Esophagus muscularis mucosa (tissue), 4 donors: ENCODE data around the gene SPI1. TPM values are rescaled to one million over a fixed set of nuclear protein-coding genes. Genes with fewer than 3 reads are reported as not detected.

ENCODE experiments used
- DNase-seq: peaks from one replicate; pipeline ENCODE4 v3.0.0-alpha.2; 2017; ENCODE audit errors: extremely low spot score
- H3K27ac ChIP-seq, 4 donors: fragments of 200-600 bp; sonication (generic); replicated peaks in 1 of 4; 1 replicate in 3 of 4; 2 replicates in 1 of 4; pipeline ENCODE4 v1.5.1; 2016 to 2019; ENCODE audit warnings: mild to moderate bottlenecking in 1 of 4
- H3K27me3 ChIP-seq, 4 donors: fragments of 200-600 bp; sonication (generic); one replicate each; pipeline versions ENCODE4 v1.5.1 to v1.6.0; 2016 to 2019
- H3K36me3 ChIP-seq, 4 donors: fragments of 200-600 bp; sonication (generic); one replicate each; pipeline ENCODE4 v1.5.1; 2016 to 2019
- H3K4me1 ChIP-seq, 4 donors: fragments of 200-600 bp; sonication (generic); one replicate each; pipeline ENCODE4 v1.5.1; 2016 to 2019
- H3K4me3 ChIP-seq, 4 donors: fragments of 200-600 bp; sonication (generic); 1 replicate in 2 of 4; 2 replicates in 2 of 4; pipeline ENCODE4 v1.5.1; 2016 to 2019; ENCODE audit warnings: mild to moderate bottlenecking in 4 of 4, moderate library complexity in 1 of 4
- H3K9me3 ChIP-seq, 4 donors: fragments of 200-600 bp; sonication (generic); 1 replicate in 3 of 4; 2 replicates in 1 of 4; pipeline ENCODE4 v1.5.1; 2016 to 2019
- EP300 ChIP-seq: sonication (generic); formaldehyde crosslinking; IDR thresholded peaks from one replicate; pipeline ENCODE4 v1.6.1; 2017; ENCODE audit warnings: antibody characterized with exemption
- POLR2A ChIP-seq: fragments of 450-650 bp; IDR thresholded peaks from one replicate; pipeline ENCODE4 v1.6.1; 2017; ENCODE audit warnings: antibody characterized with exemption, moderate library complexity, mild to moderate bottlenecking, low read depth
- POLR2AphosphoS5 ChIP-seq, 2 donors: sonication (generic); formaldehyde crosslinking; IDR thresholded peaks; one replicate each; pipeline ENCODE4 v1.6.1; 2017; ENCODE audit warnings: antibody characterized with exemption in 2 of 2
- WGBS: methylation state at CpG from one replicate; pipeline ENCODE4 v1.1.5; 2018; 5-methylcytosine and 5-hydroxymethylcytosine counted together
- intact Hi-C: fragments of 100-400 bp; cut with DNase I; formaldehyde crosslinking; loops from one replicate; pipeline ENCODE4 v1.15.1; 2023
- total RNA-seq, 4 donors: library from RNA; depleted of rRNA; stranded (reverse); fragments of >200 nt; gene quantifications; one replicate each; pipeline versions ENCODE4 v1.1.0 to v1.2.1, GENCODE V29; 2016
- TF ChIP-seq, protein P1 (sequence below), 3 experiments: fragments of 200-600 bp in 2 of 3; fragments of 450-650 bp in 1 of 3; sonication (generic) in 2 of 3; IDR thresholded peaks; one replicate each; pipeline ENCODE4 v1.5.1; 2017 to 2019; ENCODE audit warnings: antibody characterized with exemption in 3 of 3, mild to moderate bottlenecking in 2 of 3, moderate library complexity in 1 of 3

Gene SPI1
- total RNA-seq, 4 donors from 2014 or later = 17.6 to 34.6 (median 20.5) TPM

- H3K36me3 ChIP-seq = no peaks in the 10 kb centered on the region
- DNase-seq = no peak
- no peak for TF ChIP-seq POLR2A
- TF ChIP-seq EP300 = no peak
- TF ChIP-seq POLR2AphosphoS5 (IDR thresholded peaks at IDR 0.05) = no peak
- TF ChIP-seq, protein P1, sequence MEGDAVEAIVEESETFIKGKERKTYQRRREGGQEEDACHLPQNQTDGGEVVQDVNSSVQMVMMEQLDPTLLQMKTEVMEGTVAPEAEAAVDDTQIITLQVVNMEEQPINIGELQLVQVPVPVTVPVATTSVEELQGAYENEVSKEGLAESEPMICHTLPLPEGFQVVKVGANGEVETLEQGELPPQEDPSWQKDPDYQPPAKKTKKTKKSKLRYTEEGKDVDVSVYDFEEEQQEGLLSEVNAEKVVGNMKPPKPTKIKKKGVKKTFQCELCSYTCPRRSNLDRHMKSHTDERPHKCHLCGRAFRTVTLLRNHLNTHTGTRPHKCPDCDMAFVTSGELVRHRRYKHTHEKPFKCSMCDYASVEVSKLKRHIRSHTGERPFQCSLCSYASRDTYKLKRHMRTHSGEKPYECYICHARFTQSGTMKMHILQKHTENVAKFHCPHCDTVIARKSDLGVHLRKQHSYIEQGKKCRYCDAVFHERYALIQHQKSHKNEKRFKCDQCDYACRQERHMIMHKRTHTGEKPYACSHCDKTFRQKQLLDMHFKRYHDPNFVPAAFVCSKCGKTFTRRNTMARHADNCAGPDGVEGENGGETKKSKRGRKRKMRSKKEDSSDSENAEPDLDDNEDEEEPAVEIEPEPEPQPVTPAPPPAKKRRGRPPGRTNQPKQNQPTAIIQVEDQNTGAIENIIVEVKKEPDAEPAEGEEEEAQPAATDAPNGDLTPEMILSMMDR (IDR thresholded peaks at IDR 0.05) = no peak
- no peaks in the 10 kb centered on the region for H3K27me3 ChIP-seq
- 58% methylated on average over 4 of the region's 4 CpGs for WGBS
- intact Hi-C loops = no loop called here
- H3K27ac ChIP-seq = no peak overlapping the region
- peaks cover 20 to 33% (median 32%) of the 10 kb centered on the region in 4 donors for H3K4me1 ChIP-seq
- no peak overlapping the region for H3K4me3 ChIP-seq
- no peaks in the 10 kb centered on the region for H3K9me3 ChIP-seq
Observed at GRCh38 chr11:47403135-47403534, 24.8 kb upstream of the SPI1 start.

- no peak for DNase-seq
- peak overlapping the region; percentile 65 to 79 (median 77) for H3K27ac ChIP-seq
- TF ChIP-seq POLR2AphosphoS5 (IDR thresholded peaks at IDR 0.05) (no peak), EP300 (no peak), POLR2A (no peak)
- peaks cover 10 to 21% (median 19%) of the 10 kb centered on the region in 4 donors for H3K4me1 ChIP-seq
- H3K36me3 ChIP-seq = no peaks in the 10 kb centered on the region
- H3K4me3 ChIP-seq = peak overlapping the region; percentile 58 to 70 (median 62)
- H3K27me3 ChIP-seq = no peaks in the 10 kb centered on the region
- H3K9me3 ChIP-seq = no peaks in the 10 kb centered on the region
- 32% methylated on average over 8 of the region's 8 CpGs for WGBS
- intact Hi-C loops = no loop called here
Observed at GRCh38 chr11:47400768-47401279, 22.5 kb upstream of the SPI1 start.

GRCh38 chr11:47399860-47400767 lies 21.8 kb upstream of the SPI1 start:
- H3K27me3 ChIP-seq = no peaks in the 10 kb centered on the region
- no peaks in the 10 kb centered on the region for H3K36me3 ChIP-seq
- intact Hi-C loops = no loop called here
- H3K4me1 ChIP-seq = peaks cover 13 to 28% (median 24%) of the 10 kb centered on the region in 4 donors
- H3K9me3 ChIP-seq = no peaks in the 10 kb centered on the region
- no peak for DNase-seq
- TF ChIP-seq EP300 (no peak), POLR2AphosphoS5 (IDR thresholded peaks at IDR 0.05) (peak; percentile 17 to 63)
- peak overlapping the region; percentile 65 to 79 (median 77) for H3K27ac ChIP-seq
- peak overlapping the region; percentile 58 to 70 (median 62) for H3K4me3 ChIP-seq
- 23% methylated on average over 10 of the region's 47 CpGs for WGBS

- Histone ChIP-seq H3K4me3 (no peak overlapping the region), H3K27ac (no peak overlapping the region), H3K36me3 (no peaks in the 10 kb centered on the region), H3K9me3 (no peaks in the 10 kb centered on the region), H3K27me3 (no peaks in the 10 kb centered on the region), H3K4me1 (peaks cover 21 to 40% (median 31%) of the 10 kb centered on the region in 4 donors)
- no peak for DNase-seq
- TF ChIP-seq POLR2A = no peak
- TF ChIP-seq EP300 = no peak
- TF ChIP-seq, protein P1 (IDR thresholded peaks at IDR 0.05) = no peak
- TF ChIP-seq POLR2AphosphoS5 (IDR thresholded peaks at IDR 0.05) = no peak
- 100% methylated on average over 1 of the region's 1 CpG for WGBS
- intact Hi-C loops = no loop called here
Observed at GRCh38 chr11:47398551-47398950, 20.2 kb upstream of the SPI1 start.

DNA sequence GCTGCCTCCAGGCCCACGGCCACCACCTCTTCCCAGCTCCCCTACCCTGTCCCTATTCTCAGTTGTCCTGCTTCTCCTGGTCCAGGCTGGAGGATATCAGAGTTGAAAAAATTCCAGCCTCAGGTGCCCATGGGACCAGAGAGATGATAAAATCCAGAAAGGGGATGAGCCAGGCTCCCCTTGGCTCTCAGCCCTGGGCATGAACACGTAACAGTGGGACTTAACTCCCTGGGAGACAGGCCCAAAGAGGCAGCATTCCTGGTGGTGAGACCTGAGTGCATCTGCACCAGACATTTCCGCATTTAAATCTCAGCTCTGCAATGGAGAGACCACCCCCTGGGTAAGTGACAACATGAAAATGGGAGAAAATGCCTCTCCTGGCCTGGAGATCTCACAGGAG lies 19.7 kb upstream of the SPI1 start:
- WGBS = 92% methylated on average over 2 of the region's 3 CpGs
- Histone ChIP-seq H3K27ac (no peak overlapping the region), H3K36me3 (no peaks in the 10 kb centered on the region), H3K27me3 (no peaks in the 10 kb centered on the region), H3K9me3 (no peaks in the 10 kb centered on the region), H3K4me3 (no peak overlapping the region), H3K4me1 (peaks cover 21 to 46% (median 33%) of the 10 kb centered on the region in 4 donors)
- intact Hi-C loops = no loop called here
- no peak for DNase-seq
- TF ChIP-seq EP300 (no peak), POLR2AphosphoS5 (IDR thresholded peaks at IDR 0.05) (no peak), POLR2A (no peak)
- TF ChIP-seq, protein P1 (IDR thresholded peaks at IDR 0.05) = no peak
